GM18861 (cell line): Measurements from ENCODE around the gene KCNMB4.

Source experiments
- ATAC-seq: cut with Tn5 transposase; IDR thresholded peaks from one replicate; pipeline ENCODE4 v1.9.1; 2021; ENCODE audit not compliant: unreplicated experiment

The KCNMB4 gene, protein sequence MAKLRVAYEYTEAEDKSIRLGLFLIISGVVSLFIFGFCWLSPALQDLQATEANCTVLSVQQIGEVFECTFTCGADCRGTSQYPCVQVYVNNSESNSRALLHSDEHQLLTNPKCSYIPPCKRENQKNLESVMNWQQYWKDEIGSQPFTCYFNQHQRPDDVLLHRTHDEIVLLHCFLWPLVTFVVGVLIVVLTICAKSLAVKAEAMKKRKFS

DNA sequence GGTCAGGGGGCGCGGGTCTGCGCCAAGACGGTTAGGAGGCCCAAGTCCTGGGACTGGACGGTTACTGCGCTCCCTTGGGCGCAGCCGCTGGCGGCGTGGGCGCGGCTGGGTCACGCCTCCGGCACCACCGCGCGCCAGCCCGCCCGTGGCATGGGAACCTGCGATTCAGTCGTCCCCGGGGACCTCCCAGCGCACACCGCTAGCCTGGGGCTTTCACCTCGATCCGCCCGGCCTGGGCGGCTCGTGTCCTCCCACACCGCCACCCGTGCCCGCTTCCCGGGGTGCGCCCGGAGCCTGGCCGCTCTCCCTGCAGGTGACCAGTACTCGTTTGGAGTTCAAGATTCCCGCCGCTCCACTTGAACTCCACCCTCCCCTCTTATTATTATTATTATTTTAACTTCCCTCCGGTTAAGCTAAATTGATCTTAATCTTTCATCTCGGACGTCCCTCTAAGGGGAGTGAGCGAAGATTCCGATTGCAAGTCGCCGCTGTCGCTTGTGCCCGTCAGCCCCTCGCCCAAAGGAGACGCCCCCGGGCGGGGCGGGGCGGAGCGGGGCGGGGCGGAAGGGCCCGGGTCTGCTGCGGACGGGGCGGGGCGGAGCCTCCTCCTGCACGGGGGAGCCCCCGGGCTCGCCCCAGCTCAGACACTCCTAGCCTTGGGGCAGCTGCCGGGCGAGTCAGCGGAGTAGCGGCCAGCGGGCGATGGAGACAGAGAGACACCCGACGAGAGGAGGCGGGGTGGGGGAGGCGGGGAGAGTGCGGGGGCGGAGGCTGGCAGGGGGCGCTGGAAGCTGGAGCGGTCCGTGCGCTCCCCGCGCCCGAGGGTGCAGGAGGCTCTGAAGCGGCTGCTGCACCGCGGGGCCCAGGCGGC is at the start of gene KCNMB4:
KCNMB4 (plus strand) TSS at position 643 of the 871 bp plus-strand sequence. CDS start 445 bp downstream, outside the sequence.
- peak; percentile 58 for ATAC-seq

- peak; percentile 96 for ATAC-seq
Observed at GRCh38 chr12:70317781-70318180, 48.3 kb upstream of the KCNMB4 start.

DNA sequence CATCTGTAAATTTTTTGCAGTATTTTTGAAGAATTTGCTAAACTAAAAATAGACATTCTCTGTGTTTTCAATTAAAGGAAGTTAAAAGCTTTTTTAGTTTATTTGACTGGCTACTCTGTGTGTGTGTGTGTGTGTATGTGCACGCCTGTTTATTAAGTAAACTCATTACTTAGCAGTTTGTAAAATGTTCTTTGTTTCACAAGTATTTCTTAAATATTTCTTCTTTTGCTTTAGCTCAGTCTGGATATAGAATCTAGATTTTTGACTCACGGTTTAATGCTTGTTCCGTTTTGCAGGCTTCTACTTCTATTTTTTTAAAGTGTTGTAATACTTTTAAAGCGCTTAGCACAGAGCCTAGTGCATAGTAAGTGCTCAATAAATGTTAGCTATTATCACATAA is 46.5 kb upstream of the KCNMB4 start:
- ATAC-seq: no peak

DNA sequence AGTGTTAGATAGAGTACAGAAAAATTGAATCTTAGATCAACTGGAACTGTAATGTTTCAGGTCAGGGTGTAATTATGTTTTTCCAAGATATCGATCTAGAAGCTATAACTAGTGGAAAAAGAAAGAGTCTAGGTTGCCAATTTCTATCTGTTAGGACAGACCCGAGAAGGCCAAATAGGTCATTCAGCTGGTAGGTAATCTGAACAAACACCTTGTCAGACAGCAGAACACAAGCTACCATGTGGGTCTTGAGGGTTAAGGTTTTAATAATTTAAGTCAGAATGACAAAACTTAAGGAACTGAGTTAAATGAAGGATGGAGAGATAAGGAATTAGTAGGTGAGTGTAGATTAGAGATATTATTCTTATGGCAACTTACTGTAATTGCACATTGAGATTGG is 44.9 kb upstream of the KCNMB4 start:
- no peak for ATAC-seq

GRCh38 chr12:70327541-70327940 is 38.5 kb upstream of the KCNMB4 start:
- ATAC-seq: no peak

GRCh38 chr12:70329728-70330127 is 36.4 kb upstream of the KCNMB4 start:
- ATAC-seq: no peak

DNA sequence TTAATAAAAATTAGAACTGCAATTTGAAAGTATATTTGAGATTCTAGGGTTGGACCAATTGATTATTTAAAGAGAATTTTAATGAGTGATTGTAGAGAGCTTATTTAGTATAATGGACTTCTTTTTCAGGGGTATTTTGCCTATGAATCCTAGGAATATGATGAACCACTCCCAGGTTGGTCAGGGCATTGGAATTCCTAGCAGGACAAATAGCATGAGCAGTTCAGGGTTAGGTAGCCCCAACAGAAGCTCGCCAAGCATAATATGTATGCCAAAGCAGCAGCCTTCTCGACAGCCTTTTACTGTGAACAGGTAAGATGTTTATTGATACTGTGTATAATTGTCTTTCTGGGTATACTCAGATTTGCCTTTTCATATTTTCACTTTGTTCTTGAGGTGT is 35.9 kb upstream of the KCNMB4 start:
- no peak for ATAC-seq

DNA sequence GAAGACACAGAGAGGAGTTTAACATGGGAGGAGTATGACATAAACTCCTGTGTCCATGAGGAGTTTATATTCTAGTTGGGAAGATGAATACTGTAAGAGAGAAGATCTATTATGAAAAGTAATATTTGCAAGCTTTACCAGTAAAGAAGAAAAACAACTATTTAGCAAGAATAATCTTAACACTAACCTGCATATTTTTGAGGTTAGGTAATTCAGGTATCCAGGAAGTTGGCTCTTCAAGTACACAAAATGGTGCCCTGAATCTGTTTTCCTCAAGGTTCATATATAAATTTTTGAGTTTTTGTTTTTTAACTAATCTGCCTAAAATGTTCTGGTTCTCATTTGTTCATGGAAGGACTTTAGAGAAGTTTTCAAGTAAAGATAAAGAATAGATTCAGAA is 33.9 kb upstream of the KCNMB4 start:
- ATAC-seq: no peak

GRCh38 chr12:70334742-70335141 is 31.3 kb upstream of the KCNMB4 start:
- no peak for ATAC-seq

GRCh38 chr12:70338531-70338930 is 27.6 kb upstream of the KCNMB4 start:
- no peak for ATAC-seq

DNA sequence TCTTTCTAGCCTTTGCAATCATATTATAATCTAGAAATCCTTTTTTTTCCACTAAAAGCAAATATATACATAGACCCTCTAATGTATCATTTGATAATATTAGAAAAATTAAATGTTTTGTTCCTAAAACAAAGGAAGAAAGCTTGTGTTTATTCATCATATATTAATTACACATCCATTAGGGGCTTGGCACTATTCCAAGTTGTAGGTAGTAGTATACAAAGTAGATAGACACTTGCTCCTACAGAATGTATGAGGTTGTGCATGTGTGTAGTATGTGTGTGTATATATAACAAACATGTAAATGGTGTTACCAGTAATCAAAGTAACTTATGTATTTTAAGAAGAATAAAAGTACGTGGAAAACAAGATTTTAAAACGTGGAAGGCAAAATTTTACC is 15.0 kb upstream of the KCNMB4 start:
- ATAC-seq: no peak

DNA sequence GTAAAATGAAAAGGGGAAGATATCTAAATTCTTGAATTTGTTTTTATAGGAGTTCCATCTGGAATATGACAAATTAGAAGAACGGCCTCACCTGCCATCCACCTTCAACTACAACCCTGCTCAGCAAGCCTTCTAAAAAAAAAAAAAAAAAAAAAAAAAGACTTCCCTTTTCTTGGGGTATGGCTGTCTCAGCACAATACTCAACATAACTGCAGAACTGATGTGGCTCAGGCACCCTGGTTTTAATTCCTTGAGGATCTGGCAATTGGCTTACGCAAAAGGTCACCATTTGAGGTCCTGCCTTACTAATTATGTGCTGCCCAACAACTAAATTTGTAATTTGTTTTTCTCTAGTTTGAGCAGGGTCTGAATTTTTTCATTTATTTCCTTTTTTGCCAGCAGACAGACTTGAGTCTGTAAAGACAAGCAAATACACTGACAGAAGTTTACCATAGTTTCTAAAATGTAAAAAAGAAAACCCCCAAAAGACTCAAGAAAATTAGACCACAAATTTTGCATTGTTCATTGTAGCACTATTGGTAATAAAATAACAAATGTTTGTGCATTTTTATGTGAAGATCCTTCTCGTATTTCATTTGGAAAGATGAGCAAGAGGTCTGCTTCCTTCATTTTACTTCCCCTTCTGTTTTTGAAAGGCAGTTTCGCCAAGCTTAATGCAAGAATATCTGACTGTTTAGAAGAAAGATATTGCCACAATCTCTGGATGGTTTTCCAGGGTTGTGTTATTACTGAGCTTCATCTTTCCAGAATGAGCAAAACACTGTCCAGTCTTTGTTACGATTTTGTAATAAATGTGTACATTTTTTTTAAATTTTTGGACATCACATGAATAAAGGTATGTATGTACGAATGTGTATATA is 12.1 kb upstream of the KCNMB4 start:
- ATAC-seq: no peak

GRCh38 chr12:70354787-70355186 is 11.3 kb upstream of the KCNMB4 start:
- no peak for ATAC-seq

DNA sequence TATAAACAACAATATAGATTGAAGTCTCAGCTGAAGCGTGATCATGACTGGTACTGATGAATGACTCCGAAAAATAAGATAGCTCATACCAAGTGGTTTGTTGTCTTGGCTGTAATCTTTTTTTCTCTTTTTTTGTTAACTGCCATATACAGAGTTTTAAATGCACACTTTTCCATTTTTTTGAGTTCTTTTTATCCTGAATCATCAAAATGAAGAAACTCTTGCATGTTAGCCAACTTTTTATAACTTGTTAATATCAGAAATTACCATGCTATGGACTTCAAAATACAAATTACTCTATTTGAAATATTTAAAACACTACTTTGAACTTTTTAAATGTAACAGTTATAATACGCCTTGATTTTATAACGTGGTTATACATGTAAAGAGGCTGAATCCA is 10.1 kb upstream of the KCNMB4 start:
- no peak for ATAC-seq

- ATAC-seq: no peak
Observed at GRCh38 chr12:70359458-70360197, 6.5 kb upstream of the KCNMB4 start.

DNA sequence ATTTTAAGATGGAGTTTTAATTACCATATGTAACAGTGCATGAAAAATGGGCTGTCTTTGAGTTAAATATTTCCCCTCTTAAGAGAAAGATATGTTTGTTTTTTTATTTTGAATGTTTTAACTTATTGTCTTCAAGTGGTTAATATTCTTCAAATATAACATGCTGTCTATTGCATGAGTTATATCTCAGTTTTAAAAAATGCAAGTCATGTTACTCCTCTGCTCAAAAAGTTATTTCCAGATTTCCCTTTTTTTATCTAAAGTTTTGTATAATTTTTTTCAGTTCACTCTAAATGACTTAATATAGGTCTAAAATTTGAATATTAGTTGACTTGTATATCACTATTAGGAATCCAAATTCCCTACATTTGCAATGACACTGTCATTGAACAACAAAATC is 5.9 kb upstream of the KCNMB4 start:
- no peak for ATAC-seq

DNA sequence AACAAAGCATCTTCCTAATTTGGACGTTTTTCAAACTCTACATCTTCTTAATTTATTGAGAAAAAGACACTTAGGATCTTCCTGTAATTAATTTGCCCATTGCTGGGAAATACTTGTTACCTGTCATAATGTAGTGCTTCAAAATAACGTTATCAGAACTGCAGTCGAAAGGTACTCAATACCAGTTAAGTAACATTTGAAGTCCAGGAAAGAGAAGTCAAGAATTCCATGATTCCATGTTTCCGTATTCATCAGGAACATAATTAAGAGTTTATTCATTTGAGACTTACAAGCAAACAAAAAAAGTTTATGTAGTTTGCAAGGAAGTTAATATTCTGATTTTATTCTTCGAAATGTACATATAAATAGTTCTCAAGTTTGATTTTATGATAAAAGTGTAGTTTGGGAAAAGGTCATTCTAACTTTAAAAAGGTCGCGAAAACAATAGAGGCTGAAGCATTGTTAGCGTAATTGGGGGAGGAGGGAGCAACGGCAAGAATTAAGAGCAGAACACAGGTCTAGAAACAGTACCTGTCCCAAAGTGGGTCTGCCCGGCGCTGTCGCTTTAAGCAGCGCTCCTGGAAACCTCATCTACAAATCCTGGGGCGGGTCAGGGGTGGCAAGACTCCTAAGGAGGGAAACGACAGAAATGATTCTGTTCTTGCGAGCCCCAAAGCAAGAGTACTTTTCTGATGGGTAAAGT is 1.2 kb upstream of the KCNMB4 start:
- no peak for ATAC-seq

GRCh38 chr12:70365398-70365647 is 767 bp upstream of the KCNMB4 start:
- ATAC-seq: no peak

- ATAC-seq: peak; percentile 31
Observed at GRCh38 chr12:70366581-70367257, 629 bp downstream of the KCNMB4 start.
